Stomach (tissue), 9 donors: ENCODE data around the gene TXNL4A. TPM values are rescaled to one million over a fixed set of nuclear protein-coding genes. Genes with fewer than 3 reads are reported as not detected.
A peak's percentile ranks its signal among the peaks of the same experiment; 100 is the strongest.

ENCODE experiments used
- DNase-seq, 2 donors: peaks; one replicate each; pipeline versions ENCODE4 v3.0.0 to v3.0.0-alpha.2; 2013 to 2019
- H3K27ac ChIP-seq, 5 donors: fragments of 200-600 bp in 4 of 5; sonication (generic) in 4 of 5; one replicate each; pipeline ENCODE4 v1.5.1; 2013 to 2019; ENCODE audit warnings: mild to moderate bottlenecking in 1 of 5, moderate library complexity in 1 of 5
- H3K27me3 ChIP-seq, 3 donors: fragments of 200-600 bp; sonication (generic); one replicate each; pipeline ENCODE4 v1.5.1; 2017 to 2019; ENCODE audit warnings: mixed run types in 1 of 3
- H3K36me3 ChIP-seq, 4 donors: fragments of 200-600 bp; sonication (generic); 1 replicate in 3 of 4; 2 replicates in 1 of 4; pipeline ENCODE4 v1.5.1; 2016 to 2019
- H3K4me1 ChIP-seq, 4 donors: fragments of 200-600 bp; sonication (generic); one replicate each; pipeline ENCODE4 v1.5.1; 2016 to 2019
- H3K4me3 ChIP-seq, 4 donors: fragments of 200-600 bp; sonication (generic) in 3 of 4; one replicate each; pipeline ENCODE4 v1.5.1; 2016 to 2019; ENCODE audit warnings: mild to moderate bottlenecking in 1 of 4
- H3K9me3 ChIP-seq, 4 donors: fragments of 200-600 bp; sonication (generic); one replicate each; pipeline ENCODE4 v1.5.1; 2016 to 2019
- EP300 ChIP-seq: sonication (generic); formaldehyde crosslinking; IDR thresholded peaks from one replicate; pipeline ENCODE4 v1.6.1; 2017; ENCODE audit warnings: antibody characterized with exemption
- POLR2A ChIP-seq, 4 donors: fragments of 450-650 bp; IDR thresholded peaks; one replicate each; pipeline ENCODE4 v1.6.1; 2016; ENCODE audit warnings: antibody characterized with exemption in 4 of 4, control low read depth in 2 of 4, mild to moderate bottlenecking in 1 of 4, moderate library complexity in 1 of 4
- POLR2AphosphoS5 ChIP-seq, 3 donors: sonication (generic); formaldehyde crosslinking; IDR thresholded peaks; one replicate each; pipeline ENCODE4 v1.6.1; 2016; ENCODE audit warnings: antibody characterized with exemption in 3 of 3
- WGBS, 5 donors: extraction: QIAGEN DNeasy Blood & Tissue Kit in 3 of 5; methylation state at CpG; one replicate each; pipeline versions ENCODE4 v1.1.5 to v1.1.7; 2013 to 2018; 5-methylcytosine and 5-hydroxymethylcytosine counted together
- intact Hi-C: fragments of 100-400 bp; cut with DNase I; formaldehyde crosslinking; loops from one replicate; pipeline ENCODE4 v1.15.1; 2023; ENCODE audit warnings: low total_unique reads
- polyA plus RNA-seq, 3 donors: library from polyadenylated mRNA; stranded (reverse); fragments of 200-250 nt; gene quantifications; one replicate each; pipeline ENCODE4 v1.2.3, GENCODE V29; 2013
- total RNA-seq, 5 donors: library from RNA; depleted of rRNA; stranded (reverse); fragments of >200 nt; gene quantifications; one replicate each; pipeline versions ENCODE4 v1.1.0 to v1.2.3, GENCODE V29; 2014 to 2016
- TF ChIP-seq, protein P1 (sequence below), 7 experiments: fragments of 450-650 bp in 4 of 7; fragments of 200-600 bp in 3 of 7; sonication (generic) in 3 of 7; IDR thresholded peaks; one replicate each; pipeline ENCODE4 v1.5.1; 2016 to 2019; ENCODE audit warnings: antibody characterized with exemption in 7 of 7, control low read depth in 2 of 7, mild to moderate bottlenecking in 1 of 7
- donor health status: healthy with polysubstance abuse.
- donor health status: Bipolar disorder and iron deficiency.
- donor health status: healthy.

The TXNL4A gene
- total and polyA plus RNA-seq, 8 donors, result 12.9 to 146 (median 59.4) TPM

DNA sequence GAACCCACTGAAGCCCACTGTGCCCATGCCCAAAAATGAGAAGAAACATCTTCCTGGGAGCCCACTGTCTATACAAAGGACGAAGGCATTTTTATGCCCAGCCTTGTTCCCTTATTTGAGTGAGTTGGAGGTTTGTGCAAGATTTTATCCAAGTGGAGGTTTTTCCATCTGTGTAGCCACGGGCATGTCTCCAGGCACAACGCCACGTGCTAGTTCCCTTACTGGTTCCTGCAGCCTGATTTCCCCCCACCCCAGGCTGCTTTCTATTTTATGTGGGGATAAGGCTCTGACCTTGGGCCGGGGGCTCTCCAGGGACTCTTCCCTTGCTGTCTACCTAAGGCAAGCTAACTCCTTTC is 22.2 kb upstream of the TXNL4A start:
- Histone ChIP-seq H3K4me3 (no peak overlapping the region), H3K27me3 (no peaks in the 10 kb centered on the region), H3K27ac (peak overlapping the region in 3 of 5 donors; percentile 34 to 76 (median 63)), H3K4me1 (peaks cover 0 to 7% (median 0%) of the 10 kb centered on the region in 4 donors), H3K36me3 (no peaks in the 10 kb centered on the region), H3K9me3 (peaks cover 4 to 73% (median 51%) of the 10 kb centered on the region in 4 donors)
- DNase-seq, result no peak
- 56 to 90% (median 79%) methylated on average over 5 of the region's 5 CpGs for WGBS, 5 donors
- intact Hi-C loops, result no loop called here
- TF ChIP-seq POLR2AphosphoS5 (IDR thresholded peaks at IDR 0.05), result no peak
- no peak for TF ChIP-seq EP300
- TF ChIP-seq POLR2A (IDR thresholded peaks at IDR 0.05), result no peak
- TF ChIP-seq, protein P1, sequence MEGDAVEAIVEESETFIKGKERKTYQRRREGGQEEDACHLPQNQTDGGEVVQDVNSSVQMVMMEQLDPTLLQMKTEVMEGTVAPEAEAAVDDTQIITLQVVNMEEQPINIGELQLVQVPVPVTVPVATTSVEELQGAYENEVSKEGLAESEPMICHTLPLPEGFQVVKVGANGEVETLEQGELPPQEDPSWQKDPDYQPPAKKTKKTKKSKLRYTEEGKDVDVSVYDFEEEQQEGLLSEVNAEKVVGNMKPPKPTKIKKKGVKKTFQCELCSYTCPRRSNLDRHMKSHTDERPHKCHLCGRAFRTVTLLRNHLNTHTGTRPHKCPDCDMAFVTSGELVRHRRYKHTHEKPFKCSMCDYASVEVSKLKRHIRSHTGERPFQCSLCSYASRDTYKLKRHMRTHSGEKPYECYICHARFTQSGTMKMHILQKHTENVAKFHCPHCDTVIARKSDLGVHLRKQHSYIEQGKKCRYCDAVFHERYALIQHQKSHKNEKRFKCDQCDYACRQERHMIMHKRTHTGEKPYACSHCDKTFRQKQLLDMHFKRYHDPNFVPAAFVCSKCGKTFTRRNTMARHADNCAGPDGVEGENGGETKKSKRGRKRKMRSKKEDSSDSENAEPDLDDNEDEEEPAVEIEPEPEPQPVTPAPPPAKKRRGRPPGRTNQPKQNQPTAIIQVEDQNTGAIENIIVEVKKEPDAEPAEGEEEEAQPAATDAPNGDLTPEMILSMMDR (IDR thresholded peaks at IDR 0.05), result no peak

DNA sequence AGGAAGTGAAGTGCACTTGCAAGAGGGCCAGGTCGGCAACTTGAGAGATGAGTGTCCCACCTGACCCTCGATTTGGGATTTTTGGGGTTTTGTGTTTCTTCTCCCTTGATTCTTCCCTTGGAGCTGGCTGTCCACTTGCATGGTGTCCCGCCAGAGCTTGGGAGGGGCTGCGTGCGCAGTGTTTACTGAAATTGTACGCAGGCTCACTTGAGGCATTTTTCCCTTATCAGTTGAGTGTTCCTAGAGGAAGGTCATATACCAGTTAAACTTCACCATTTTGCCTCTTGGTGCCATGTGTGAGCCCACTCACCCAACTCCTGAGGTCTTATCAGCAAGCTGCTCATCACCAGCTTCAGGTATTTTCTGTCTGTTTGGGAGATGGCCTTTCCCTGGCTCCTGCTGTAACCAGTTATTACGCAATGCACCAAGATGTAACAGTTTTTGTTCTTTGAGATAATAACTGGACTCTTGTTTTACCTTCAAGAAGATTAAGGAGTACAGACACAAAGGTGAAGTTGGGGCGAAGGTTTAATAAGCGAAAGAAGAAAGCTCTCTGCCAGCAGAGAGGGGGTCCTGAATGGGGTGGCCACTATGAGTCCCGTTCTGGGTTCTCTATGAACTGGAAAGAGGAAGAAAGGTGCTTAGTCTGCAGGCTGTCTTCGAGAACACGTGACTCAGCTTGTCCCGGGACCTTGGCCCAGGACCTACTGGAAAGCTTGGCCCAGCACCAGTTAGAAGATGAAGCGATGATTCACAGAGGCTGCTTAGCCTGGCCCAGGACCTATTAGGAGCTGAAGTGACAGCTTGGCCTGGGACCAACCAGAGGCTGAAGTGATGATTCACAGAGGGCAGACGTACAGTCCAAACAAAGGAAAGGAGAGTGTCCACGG is 21.5 kb upstream of the TXNL4A start:
- Histone ChIP-seq H3K27ac (peak overlapping the region in 3 of 5 donors; percentile 34 to 76 (median 63)), H3K9me3 (peaks cover 4 to 72% (median 50%) of the 10 kb centered on the region in 4 donors), H3K4me1 (peaks cover 0 to 7% (median 0%) of the 10 kb centered on the region in 4 donors), H3K27me3 (no peaks in the 10 kb centered on the region), H3K36me3 (no peaks in the 10 kb centered on the region), H3K4me3 (no peak overlapping the region)
- WGBS, 5 donors, result 69 to 90% (median 81%) methylated on average over 16 of the region's 16 CpGs
- TF ChIP-seq POLR2AphosphoS5 (IDR thresholded peaks at IDR 0.05), result peak in 2 of 3 donors; percentile 53 to 70
- TF ChIP-seq, protein P1 (IDR thresholded peaks at IDR 0.05), result no peak
- no peak for TF ChIP-seq POLR2A (IDR thresholded peaks at IDR 0.05)
- no peak for TF ChIP-seq EP300
- DNase-seq, result peak in 1 of 2 donors; percentile 28
- intact Hi-C loops, result no loop called here

DNA sequence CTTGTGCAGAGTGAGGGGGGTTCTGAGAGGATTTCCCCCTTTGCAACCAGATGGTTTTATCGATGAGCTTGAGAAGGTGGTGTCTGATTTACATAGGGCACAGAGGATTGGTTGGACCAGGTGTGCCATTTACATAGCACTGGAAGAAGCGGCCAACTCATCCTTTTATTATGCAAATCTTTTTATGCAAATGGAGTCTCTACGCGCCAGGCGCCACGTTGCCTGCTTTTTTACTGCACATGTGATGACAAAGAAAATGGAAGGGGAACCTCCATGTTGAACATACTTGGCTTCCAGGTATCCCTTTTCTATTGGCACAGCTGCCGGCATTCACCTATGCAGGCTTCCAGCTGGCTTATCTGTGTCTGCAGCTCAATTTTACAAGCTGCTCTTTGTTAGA is 18.4 kb upstream of the TXNL4A start:
- intact Hi-C loops, result no loop called here
- Histone ChIP-seq H3K4me3 (no peak overlapping the region), H3K27ac (no peak overlapping the region), H3K36me3 (no peaks in the 10 kb centered on the region), H3K9me3 (peaks cover 0 to 48% (median 32%) of the 10 kb centered on the region in 4 donors), H3K4me1 (peaks cover 0 to 7% (median 0%) of the 10 kb centered on the region in 4 donors), H3K27me3 (no peaks in the 10 kb centered on the region)
- DNase-seq, result no peak
- WGBS, 5 donors, result 71 to 80% (median 75%) methylated on average over 7 of the region's 7 CpGs
- no peak for TF ChIP-seq POLR2AphosphoS5 (IDR thresholded peaks at IDR 0.05)

DNA sequence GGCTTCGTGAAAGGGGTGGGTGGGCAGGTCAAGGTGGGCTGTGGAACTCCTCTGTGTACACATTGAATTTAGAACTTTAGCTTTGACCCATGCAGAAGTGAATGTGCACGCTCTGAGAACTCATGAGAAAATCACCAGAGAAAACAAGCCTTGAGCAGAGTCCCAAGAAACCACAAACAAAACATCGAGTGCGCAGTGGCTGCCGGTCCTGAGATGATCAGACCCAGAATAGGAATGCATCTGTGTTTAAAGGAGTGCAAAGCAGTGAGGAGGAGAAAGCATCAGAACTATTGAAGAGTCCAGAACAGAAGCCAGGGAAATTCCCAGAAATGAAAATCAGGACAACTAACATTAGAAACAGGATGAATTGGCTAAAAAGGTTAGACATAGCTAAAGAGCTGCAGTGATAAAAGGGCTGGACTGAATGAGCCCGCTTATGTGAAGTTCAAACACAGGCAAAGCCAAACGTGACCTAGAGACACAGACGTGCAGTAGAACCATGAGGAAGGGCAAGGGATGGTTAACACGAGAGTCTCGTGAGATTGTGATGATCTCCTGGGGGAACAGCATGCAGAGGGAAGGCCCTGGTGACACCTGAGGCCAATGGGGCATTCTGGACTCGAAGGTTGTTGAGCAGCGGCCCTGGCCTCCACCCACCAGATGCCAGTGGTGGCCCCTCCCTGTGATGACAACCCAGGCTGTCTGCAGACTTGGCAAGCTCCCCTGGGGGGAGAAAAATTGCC is 16.4 kb upstream of the TXNL4A start:
- Histone ChIP-seq H3K36me3 (no peaks in the 10 kb centered on the region), H3K9me3 (peaks cover 9 to 46% (median 30%) of the 10 kb centered on the region in 4 donors), H3K27me3 (no peaks in the 10 kb centered on the region), H3K27ac (no peak overlapping the region), H3K4me3 (no peak overlapping the region), H3K4me1 (no peaks in the 10 kb centered on the region)
- no peak for TF ChIP-seq POLR2A (IDR thresholded peaks at IDR 0.05)
- no peak for TF ChIP-seq EP300
- no peak for TF ChIP-seq POLR2AphosphoS5 (IDR thresholded peaks at IDR 0.05)
- TF ChIP-seq, protein P1 (IDR thresholded peaks at IDR 0.05), result no peak
- intact Hi-C loops, result no loop called here
- DNase-seq, result no peak
- 79 to 85% (median 83%) methylated on average over 12 of the region's 12 CpGs for WGBS, 5 donors
